Ishikawa (cell line): ENCODE data around the gene CDKN2D.

ENCODE experiments used
- CEBPB ChIP-seq: IDR thresholded peaks from 2 replicates; pipeline ENCODE4 v1.6.1; 2012
- CREB1 ChIP-seq: IDR thresholded peaks from 2 replicates; pipeline ENCODE4 v1.6.1; 2012; ENCODE audit warnings: low read depth
- EGR1 ChIP-seq: IDR thresholded peaks from 2 replicates; pipeline ENCODE4 v1.6.1; 2012
- EP300 ChIP-seq: IDR thresholded peaks from 2 replicates; pipeline ENCODE4 v1.6.1; 2012; ENCODE audit warnings: borderline replicate concordance
- FOXM1 ChIP-seq: IDR thresholded peaks from 2 replicates; pipeline ENCODE4 v1.6.1; 2012; ENCODE audit warnings: low read depth, borderline replicate concordance
- NFIC ChIP-seq: IDR thresholded peaks from 2 replicates; pipeline ENCODE4 v1.6.1; 2012
- RAD21 ChIP-seq: IDR thresholded peaks from 2 replicates; pipeline ENCODE4 v1.6.1; 2012; ENCODE audit warnings: low read depth
- TAF1 ChIP-seq: IDR thresholded peaks from 2 replicates; pipeline ENCODE4 v1.6.1; 2012; ENCODE audit warnings: low read depth, mild to moderate bottlenecking
- TCF12 ChIP-seq: IDR thresholded peaks from 2 replicates; pipeline ENCODE4 v1.6.1; 2012; ENCODE audit warnings: low read depth
- TEAD4 ChIP-seq: IDR thresholded peaks from 2 replicates; pipeline ENCODE4 v1.6.1; 2012
- YY1 ChIP-seq: IDR thresholded peaks from 2 replicates; pipeline ENCODE4 v1.6.1; 2012; ENCODE audit warnings: low read depth
- ZBTB7A ChIP-seq: IDR thresholded peaks from 2 replicates; pipeline ENCODE4 v1.6.1; 2012; ENCODE audit warnings: low read depth
- TF ChIP-seq, protein P1 (sequence below): IDR thresholded peaks from 2 replicates; pipeline ENCODE4 v1.6.1; 2012; ENCODE audit warnings: low read depth, mild to moderate bottlenecking
- TF ChIP-seq, protein P2 (sequence below): IDR thresholded peaks from 2 replicates; pipeline ENCODE4 v1.6.1; 2012
- TF ChIP-seq, protein P3 (sequence below): IDR thresholded peaks from 2 replicates; pipeline ENCODE4 v1.6.1; 2012

CDKN2D gene

DNA sequence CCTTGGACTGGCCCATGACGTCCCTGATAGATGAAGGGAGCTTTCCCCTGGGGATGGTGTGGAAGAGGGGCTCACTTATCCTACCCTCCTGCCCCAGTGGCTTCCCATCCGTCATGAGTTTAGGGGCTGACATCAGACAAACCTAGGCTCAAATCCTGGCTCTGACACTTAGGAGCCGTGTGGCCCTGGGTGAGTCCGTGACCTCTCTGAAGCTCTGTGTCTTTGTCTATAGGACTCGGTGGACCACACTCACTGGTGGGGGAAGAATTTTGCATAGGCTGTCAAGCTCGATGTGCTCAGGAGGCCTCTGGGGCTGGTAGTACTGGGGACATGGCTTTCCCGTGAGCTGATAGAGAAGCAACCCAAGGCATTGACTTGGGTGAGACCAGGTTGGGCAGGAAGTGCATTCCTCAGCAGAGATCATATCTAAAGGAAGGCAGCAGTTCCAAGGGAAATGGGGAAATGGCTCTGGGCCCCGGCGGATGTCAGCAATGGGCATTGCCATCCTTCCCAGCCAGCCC, 35.7 kb upstream of the CDKN2D start:
- TF ChIP-seq, protein P1, sequence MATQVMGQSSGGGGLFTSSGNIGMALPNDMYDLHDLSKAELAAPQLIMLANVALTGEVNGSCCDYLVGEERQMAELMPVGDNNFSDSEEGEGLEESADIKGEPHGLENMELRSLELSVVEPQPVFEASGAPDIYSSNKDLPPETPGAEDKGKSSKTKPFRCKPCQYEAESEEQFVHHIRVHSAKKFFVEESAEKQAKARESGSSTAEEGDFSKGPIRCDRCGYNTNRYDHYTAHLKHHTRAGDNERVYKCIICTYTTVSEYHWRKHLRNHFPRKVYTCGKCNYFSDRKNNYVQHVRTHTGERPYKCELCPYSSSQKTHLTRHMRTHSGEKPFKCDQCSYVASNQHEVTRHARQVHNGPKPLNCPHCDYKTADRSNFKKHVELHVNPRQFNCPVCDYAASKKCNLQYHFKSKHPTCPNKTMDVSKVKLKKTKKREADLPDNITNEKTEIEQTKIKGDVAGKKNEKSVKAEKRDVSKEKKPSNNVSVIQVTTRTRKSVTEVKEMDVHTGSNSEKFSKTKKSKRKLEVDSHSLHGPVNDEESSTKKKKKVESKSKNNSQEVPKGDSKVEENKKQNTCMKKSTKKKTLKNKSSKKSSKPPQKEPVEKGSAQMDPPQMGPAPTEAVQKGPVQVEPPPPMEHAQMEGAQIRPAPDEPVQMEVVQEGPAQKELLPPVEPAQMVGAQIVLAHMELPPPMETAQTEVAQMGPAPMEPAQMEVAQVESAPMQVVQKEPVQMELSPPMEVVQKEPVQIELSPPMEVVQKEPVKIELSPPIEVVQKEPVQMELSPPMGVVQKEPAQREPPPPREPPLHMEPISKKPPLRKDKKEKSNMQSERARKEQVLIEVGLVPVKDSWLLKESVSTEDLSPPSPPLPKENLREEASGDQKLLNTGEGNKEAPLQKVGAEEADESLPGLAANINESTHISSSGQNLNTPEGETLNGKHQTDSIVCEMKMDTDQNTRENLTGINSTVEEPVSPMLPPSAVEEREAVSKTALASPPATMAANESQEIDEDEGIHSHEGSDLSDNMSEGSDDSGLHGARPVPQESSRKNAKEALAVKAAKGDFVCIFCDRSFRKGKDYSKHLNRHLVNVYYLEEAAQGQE: no peak
- TF ChIP-seq TAF1 (no peak), RAD21 (no peak), TCF12 (no peak), CEBPB (no peak), EP300 (no peak), ZBTB7A (no peak), FOXM1 (no peak), TEAD4 (no peak), NFIC (no peak), CREB1 (no peak)

DNA sequence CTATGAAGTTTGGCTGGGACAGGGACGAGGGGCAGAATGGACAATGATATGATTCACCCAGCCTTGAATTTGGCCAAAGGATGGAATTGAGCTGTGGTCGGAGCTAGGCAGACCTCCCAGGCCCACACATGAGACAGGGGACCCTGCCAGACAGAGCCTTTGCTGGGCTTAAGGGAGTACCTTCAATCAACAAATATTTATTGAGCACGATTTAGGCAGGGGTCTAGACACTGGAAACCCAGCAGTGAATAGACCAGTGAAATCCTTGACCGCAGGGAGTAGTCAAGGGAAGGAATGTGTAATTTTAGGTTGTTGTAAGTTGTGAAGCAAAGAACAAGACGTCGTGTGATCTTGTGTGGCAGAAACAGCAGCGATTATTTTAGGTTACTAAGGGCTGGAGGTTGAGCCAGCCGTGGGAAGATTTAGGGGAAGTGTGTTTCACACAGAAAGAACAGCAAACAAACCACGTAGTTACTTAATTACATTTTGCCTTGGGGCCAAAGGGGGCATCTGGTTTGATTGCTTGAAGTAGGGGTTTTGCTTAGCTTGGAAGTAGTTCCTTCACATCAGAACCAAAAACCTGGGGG, 35.2 kb upstream of the CDKN2D start:
- TF ChIP-seq EP300: no peak

DNA sequence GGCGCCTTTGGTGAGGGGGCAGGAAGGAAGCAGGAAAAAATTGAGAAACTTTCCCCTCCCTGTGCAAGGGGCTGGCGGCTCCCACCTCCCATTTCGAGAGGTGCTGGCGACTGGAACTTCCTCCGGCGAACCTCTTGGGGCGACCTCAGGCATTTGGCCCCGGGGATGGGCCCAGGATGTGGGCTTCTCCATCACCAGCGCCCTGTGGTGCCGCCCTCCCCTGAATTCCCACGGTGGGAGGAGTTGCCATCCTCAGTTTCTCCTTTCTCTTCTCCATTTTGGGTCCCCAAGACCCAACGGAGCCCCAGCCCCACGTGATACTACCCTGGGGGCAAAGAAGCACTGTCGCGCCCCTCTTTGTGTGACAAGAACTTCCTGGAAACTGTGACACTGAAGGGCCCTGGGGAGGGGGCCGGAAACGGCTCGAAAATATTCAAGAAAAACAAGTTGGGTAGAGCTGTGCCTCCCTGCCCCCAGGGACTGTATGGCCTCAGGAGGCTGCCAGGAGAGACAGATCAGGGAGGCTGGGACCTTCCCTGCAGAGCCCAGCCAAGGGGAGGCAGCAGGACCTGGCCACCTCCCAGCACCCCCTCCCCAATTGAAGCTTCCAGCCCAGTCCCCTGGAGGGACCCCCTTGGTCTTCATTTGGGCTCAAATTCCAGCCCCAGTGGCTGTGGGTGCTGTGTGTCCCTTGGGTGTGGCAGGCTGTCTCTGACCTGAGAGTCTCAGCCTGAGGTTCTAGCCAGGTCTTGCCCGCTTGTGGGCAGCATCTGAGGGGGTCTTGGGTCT, 34.5 kb upstream of the CDKN2D start:
- TF ChIP-seq EP300: no peak
- TF ChIP-seq CREB1: no peak
- no peak for TF ChIP-seq EGR1
- TF ChIP-seq, protein P2, sequence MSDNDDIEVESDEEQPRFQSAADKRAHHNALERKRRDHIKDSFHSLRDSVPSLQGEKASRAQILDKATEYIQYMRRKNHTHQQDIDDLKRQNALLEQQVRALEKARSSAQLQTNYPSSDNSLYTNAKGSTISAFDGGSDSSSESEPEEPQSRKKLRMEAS: no peak
- no peak for TF ChIP-seq YY1
- TF ChIP-seq ZBTB7A: no peak; the same call in 1 of the 2 replicates
- TF ChIP-seq FOXM1: no peak
- no peak for TF ChIP-seq TEAD4
- TF ChIP-seq RAD21: no peak
- TF ChIP-seq, protein P1: no peak
- TF ChIP-seq CEBPB: no peak
- no peak for TF ChIP-seq TCF12
- TF ChIP-seq, protein P3, sequence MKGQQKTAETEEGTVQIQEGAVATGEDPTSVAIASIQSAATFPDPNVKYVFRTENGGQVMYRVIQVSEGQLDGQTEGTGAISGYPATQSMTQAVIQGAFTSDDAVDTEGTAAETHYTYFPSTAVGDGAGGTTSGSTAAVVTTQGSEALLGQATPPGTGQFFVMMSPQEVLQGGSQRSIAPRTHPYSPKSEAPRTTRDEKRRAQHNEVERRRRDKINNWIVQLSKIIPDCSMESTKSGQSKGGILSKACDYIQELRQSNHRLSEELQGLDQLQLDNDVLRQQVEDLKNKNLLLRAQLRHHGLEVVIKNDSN: no peak
- no peak for TF ChIP-seq TAF1
- TF ChIP-seq NFIC: no peak

DNA sequence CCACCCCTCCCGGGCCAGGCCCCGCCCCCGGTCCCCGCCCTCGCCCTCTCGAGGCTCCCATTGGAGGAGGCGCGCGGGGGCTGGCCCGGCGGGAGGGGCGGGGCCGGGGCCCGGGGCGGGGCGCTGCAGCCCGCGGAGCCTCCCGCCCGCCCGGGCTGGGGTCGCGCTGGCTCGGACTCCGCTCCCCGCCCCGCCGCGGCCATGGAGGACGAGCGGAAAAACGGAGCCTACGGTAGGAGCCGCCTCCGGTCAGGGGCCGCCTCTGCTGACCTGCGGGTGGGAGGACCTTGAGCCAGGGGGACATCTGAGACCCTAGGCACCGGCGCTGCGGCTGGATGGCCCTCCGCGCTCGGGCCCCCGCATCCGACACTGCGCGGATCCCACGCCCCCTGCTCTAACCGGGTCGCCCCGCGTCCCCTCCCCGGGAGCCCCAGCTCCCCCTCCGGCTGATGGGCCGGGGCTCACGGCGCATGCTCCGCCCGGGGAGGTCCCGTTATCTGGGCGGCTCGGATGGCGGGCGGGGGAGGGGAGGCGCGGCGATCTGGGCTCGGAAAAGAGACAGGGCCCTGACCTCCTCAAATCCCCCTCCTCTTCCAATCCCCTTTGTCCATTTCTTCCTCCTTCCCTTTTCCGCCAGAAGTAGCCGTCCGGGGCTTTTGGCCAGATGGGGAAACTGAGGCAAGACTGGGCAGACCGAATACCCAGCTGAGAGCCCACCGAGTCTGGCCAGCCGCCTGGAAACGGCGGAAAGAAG, 33.7 kb upstream of the CDKN2D start:
- TF ChIP-seq ZBTB7A (peak; percentile 91), YY1 (no peak), NFIC (no peak)

DNA sequence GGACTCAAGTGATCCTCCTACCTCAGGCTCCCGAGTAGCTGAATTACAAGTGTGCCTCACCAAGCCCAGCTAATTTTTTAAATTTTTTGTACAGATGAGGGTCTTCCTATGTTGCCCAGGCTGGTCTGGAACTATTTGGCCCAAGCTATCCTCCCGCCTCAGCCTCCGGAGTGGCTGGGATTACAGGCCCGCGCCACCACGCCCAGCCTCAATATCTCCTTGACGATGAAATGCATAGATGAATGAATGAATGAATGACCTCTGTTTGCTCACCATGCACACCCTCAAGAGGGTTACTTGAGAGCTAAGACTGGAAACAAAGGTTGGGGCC, 33.2 kb upstream of the CDKN2D start:
- no peak for TF ChIP-seq TAF1
- TF ChIP-seq EP300: no peak
- TF ChIP-seq TEAD4: no peak
- TF ChIP-seq, protein P2: no peak
- no peak for TF ChIP-seq CEBPB
- TF ChIP-seq CREB1: no peak
- no peak for TF ChIP-seq TCF12
- no peak for TF ChIP-seq YY1
- TF ChIP-seq FOXM1: no peak
- no peak for TF ChIP-seq RAD21
- TF ChIP-seq, protein P1: no peak
- no peak for TF ChIP-seq NFIC
- no peak for TF ChIP-seq ZBTB7A
- no peak for TF ChIP-seq EGR1
- TF ChIP-seq, protein P3: no peak
